Thyroid gland (tissue), 4 donors: ENCODE data around the gene KIF3A.

Experiments used
- CTCF ChIP-seq, 6 experiments: fragments of 200-600 bp in 3 of 6; fragments of 450-650 bp in 3 of 6; sonication (generic) in 3 of 6; IDR thresholded peaks; one replicate each; pipeline ENCODE4 v1.5.1; 2016 to 2019; ENCODE audit warnings: antibody characterized with exemption in 6 of 6, mild to moderate bottlenecking in 2 of 6, inconsistent platforms in 1 of 6, moderate library complexity in 1 of 6
- POLR2A ChIP-seq, 2 donors: fragments of 450-650 bp; IDR thresholded peaks; one replicate each; pipeline ENCODE4 v1.6.1; 2017; ENCODE audit warnings: antibody characterized with exemption in 2 of 2, mild to moderate bottlenecking in 2 of 2, moderate library complexity in 1 of 2

DNA sequence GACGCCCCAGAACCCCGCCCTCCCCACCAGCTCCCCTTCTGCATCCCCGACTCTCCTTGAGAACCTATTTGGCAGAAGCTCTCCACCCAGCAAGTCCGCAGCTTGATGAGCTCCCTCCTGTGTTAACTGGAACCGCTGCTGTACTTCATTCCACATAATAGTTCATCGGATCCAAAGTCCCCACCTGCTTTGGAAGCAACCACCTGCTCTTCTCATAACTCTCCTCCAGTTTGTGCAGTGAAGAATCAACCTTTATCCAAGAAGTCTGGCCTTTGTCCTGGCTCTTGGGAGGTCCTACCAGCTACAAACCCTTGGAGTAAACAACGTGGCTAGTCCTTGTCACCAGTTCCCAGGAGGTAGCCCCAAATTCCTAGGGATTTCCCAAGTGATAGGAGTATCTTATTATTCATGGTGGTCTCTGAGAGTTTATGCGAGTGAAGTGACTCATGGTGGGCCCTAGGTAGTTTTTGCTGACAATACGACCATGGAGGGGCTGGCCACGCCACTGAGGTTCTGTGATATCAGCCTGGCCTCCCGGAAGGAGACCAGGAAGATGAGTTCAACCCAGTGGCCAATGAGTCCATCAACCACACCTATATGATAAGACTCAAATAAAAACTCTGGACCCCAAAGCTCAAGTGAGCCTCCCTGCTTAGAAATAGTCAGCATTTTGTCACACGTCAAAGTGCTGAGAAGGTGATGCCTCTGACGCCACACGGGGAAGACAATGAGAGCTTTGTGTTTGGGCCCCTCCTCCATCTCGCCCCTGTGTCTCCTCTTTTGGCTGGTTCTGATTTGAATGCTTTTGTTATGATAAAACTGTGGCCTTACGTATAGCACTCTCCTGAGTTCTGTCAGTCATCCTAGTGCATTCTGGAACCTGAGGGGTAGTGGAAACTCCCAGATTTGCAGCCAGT, 67.1 kb downstream of the KIF3A start:
- TF ChIP-seq CTCF (IDR thresholded peaks at IDR 0.05) = no peak
- TF ChIP-seq POLR2A (IDR thresholded peaks at IDR 0.05) = no peak
